HG03039 (cell line): Measurements from ENCODE around the gene FAM171A1.
"Not testable (repeated sequence)": the region's sequence is repeated elsewhere in the genome, so short reads cannot be mapped to it uniquely, and the experiment has no call there.

Experiments used
- ATAC-seq: cut with Tn5 transposase; IDR thresholded peaks from one replicate; pipeline ENCODE4 v1.9.1; 2021; ENCODE audit warnings: mild to moderate bottlenecking, moderate library complexity; ENCODE audit not compliant: unreplicated experiment

The FAM171A1 gene

GRCh38 chr10:15370856-15371701, at the start of gene FAM171A1:
Gene FAM171A1 (minus strand): TSS chr10:15371289. CDS start chr10:15371052, 237 bp downstream.
- ATAC-seq: no peak

DNA sequence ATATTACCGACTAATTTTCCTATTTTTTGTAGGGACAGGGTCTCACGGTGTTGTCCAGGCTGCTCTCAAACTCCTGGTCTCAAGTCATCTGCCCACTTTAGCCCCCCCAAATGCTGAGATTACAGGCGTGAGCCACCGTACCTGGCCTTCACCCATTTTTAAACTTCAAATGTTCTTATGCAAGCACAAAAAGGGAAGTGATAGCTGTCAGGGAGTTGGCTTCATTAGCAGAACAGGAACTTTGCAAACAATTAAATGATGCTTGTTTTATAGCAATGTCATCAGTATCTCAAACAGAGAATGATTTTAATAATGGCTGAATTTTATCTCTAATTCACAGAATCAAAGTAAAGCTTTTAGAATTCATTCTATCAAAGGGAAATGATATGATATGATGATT, 49.8 kb upstream of the FAM171A1 start:
- no peak for ATAC-seq

- no peak for ATAC-seq
These were observed 48.3 kb upstream of the FAM171A1 start for GRCh38 chr10:15419279-15419874.

DNA sequence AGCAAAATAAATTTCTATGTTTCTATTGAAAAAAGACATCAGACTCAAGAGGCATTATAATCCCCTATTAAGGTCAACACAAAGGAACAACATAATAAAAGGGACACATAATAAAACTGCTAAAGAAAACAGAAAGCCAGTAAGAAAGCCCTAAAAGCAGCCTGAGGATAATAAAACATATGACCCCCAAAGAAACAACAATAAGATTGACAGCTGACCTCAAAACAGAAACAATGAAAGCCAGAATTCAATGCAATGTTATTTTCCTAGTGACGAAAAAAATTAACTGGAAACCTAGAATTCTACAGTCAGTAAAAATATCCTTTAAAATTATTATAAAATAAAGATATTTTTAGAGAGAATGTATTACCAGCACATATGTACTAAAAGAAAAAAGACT, 44.9 kb upstream of the FAM171A1 start:
- ATAC-seq: no peak

DNA sequence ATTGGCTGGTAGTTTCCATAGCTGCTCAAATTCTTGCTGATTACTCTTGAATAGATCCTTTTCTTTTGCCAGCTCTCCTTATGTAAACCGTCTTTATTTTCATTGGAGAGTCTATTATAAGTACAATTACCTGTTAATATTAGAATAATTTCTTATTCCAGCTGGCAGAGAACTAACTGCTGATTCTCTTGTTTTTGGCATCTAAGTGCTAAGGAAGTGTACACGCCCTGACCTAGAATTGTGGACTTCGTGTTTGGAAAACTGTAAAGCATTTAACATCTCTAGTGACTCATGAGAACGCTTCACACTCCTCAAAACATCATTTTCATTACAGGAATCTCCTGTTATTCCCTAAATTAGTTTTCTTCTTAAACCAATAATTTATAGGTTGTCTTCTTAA, 39.9 kb upstream of the FAM171A1 start:
- ATAC-seq: no peak

- not testable (repeated sequence) for ATAC-seq
These were observed 38.3 kb upstream of the FAM171A1 start for GRCh38 chr10:15409350-15409749.

DNA sequence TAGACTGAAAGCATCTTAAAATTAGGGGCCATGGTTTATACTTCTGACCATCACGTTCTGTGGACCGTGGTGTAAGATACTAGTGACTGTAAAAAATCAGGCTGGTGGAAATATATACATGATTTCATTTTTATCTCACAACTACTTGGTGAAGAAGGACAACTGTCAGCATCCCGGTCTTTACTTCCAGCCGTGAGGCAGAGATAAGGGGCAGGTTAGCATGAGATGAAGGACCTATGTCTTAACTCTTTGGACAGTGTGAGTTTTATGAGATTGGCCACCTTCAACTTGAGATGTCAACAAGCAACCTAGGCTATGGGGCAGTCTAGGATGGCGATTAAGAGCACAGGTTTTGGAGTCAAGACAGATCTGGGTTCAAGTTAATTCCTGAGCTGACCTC, 37.5 kb upstream of the FAM171A1 start:
- ATAC-seq: no peak

DNA sequence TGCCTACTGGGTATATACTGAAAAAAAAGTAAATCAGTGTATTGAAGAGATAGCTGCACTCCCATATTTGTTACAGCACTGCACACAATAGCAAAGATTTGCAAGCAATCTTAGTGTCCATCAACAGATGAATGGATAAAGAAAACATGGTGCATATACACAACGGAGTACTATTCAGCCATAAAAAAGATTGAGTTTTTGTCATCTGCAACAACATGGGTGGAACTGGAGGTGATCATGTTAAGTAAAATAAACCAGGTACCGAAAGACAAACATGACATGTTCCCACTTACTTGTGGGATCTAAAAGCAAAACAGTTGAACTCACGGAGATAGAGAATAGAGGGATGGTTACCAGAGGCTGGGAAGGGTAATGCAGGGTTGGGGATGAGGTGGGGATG, 34.2 kb upstream of the FAM171A1 start:
- ATAC-seq: no peak

DNA sequence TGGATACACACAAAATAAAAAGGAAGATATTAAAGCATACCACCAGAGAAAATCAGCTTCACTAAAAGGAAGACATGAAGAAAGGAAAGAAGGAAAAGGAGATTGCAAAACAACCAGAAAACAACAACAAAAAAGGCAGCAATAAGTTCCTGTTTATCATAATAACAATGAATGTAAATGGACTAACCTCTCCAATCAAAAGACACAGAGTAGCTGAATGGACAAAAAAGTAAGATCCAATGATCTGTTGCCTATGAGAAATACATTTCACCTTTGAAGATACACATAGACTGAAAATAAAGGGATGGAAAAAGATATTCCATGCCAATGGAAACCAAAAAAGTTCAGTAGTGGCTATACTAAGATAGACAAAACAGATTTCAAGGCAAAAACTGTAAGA, 30.3 kb upstream of the FAM171A1 start:
- ATAC-seq: no peak

- ATAC-seq: not testable (repeated sequence)
These were observed 29.4 kb upstream of the FAM171A1 start for GRCh38 chr10:15400461-15400860.

DNA sequence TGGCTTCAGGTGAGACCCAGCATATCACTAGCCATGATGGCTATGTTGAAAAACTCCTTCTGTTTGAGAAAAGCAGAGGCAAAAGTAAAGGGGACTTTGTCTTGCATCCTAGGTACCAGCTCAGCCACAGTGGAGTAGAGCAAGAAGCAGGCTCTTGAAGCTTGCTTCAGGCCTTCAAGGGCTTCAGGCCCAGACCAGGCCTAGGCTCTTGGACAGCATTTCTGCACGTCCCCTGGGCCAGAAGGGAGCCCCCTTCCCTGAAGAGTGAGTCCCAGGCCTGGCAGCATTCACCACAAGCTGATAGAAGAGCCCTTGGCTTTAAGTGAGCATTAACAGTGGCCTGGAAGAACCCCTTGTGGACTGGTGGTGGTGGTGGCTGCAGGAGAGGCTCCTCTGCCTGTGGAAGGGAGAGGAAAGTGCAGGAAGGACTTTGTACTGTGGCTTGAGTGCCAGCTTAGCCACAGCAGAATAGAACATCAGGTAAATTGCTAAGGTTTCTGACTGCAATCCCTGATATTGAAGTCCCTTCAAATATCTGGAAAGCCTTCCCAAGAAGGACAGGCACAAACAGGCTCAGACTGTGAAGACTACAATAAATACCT, 28.1 kb upstream of the FAM171A1 start:
- no peak for ATAC-seq

GRCh38 chr10:15395935-15396334, 24.8 kb upstream of the FAM171A1 start:
- no peak for ATAC-seq

DNA sequence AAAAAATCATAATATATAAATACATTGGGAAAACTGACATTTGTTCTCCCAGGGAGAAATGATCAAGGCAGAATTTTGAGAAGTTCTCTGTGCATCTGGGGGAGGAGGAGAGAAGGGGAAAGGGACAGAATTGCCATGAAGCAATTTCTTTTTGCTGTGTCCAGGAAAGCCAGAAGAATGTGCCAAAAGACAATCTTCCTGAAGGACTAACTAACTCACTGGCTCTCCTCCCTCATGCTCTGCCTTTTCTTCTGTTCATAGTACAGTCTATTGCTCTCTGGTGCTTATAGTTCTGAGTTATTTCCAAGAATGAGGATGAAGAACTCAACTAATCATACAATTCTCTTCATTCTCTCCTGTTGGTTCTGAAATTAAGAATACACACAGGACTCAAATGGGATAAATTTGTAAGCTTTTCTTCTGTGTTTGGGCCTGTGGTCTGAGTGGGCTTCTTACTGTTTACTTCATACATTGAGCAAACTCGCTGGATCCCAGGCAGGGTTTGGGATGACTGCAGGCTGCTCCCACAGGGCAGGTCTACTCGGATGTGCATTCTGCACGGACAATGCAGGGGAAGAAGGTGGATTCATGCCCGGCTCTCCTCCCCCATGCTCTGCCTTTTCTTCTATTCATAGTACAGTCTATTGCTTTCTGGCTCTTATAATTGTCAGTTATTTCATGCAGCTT, 22.2 kb upstream of the FAM171A1 start:
- no peak for ATAC-seq

GRCh38 chr10:15391491-15391890, 20.4 kb upstream of the FAM171A1 start:
- no peak for ATAC-seq

- not testable (repeated sequence) for ATAC-seq
These were observed 17.1 kb upstream of the FAM171A1 start for GRCh38 chr10:15388172-15388571.

- no peak for ATAC-seq
These were observed 15.9 kb upstream of the FAM171A1 start for GRCh38 chr10:15387021-15387420.

DNA sequence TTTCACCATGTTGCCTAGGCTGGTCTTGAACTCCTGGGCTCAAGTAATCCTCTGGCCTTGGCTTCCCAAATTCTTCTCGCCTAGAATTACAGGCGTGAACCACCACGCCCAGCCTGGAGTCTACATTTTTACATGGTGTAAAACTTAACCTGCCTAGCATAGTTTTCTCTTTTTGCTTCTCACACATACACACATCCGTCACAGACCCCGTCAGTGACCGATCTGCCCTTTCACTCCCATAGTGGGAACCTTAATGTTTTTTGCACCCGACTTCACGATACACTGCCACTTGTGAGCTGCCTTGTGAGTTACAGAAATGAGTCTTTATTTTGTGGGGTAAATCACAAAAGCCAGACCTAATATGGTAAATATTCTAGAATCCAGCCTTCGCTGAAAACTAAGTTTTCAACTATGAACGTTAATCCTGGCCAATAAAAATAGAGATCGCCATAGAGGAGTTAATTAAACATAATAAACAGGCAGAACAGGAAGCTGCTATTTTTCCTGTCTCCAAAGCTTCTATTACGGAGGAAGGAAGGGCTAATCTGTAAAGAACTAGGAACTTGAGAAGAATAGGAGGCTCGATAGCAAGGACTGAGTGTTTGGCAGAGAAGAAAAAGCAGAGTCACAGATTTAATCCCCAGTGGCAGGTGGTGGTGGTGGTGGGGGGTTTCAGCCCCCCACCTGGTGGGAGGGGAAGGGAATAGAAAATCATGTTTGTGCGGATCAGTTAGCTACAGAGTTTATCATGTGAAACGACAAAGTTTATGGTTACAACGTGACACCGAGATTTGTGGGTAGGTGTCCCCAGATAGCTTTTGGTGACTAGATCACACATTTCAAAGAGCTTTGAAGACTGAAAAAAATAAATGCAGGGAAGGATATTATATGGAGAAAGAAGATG, 14.7 kb upstream of the FAM171A1 start:
- ATAC-seq: no peak

GRCh38 chr10:15381420-15381819, 10.3 kb upstream of the FAM171A1 start:
- ATAC-seq: no peak

DNA sequence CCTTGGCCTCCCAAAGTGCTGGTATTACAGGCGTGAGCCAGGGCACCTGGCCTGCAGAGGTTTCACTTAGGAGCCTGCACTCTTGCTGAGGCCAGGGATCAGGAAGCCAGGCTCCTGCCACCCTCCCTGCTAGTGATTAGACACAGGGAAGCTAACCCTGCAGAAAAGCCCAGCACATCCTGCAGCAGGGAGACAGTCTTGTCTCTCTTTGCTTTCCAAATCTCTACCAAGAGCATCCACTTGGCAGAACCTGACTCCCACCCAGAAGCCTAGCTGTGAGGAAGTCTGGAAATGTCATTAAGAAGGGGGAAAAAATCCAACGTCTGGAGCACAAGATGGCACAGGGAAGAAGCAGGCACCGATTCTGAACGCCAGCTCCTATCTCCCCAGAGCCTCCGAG, 8.0 kb upstream of the FAM171A1 start:
- ATAC-seq: no peak

- no peak for ATAC-seq
These were observed 7.5 kb upstream of the FAM171A1 start for GRCh38 chr10:15378569-15378968.
